NCI-H2081 (cell line): ENCODE measurements around the gene TYK2.

Experiments used
- DNase-seq, 2 experiments: peaks; one replicate each; lab custom pipeline; 2025; lab: John Stamatoyannopoulos, UW

TYK2 gene

DNA sequence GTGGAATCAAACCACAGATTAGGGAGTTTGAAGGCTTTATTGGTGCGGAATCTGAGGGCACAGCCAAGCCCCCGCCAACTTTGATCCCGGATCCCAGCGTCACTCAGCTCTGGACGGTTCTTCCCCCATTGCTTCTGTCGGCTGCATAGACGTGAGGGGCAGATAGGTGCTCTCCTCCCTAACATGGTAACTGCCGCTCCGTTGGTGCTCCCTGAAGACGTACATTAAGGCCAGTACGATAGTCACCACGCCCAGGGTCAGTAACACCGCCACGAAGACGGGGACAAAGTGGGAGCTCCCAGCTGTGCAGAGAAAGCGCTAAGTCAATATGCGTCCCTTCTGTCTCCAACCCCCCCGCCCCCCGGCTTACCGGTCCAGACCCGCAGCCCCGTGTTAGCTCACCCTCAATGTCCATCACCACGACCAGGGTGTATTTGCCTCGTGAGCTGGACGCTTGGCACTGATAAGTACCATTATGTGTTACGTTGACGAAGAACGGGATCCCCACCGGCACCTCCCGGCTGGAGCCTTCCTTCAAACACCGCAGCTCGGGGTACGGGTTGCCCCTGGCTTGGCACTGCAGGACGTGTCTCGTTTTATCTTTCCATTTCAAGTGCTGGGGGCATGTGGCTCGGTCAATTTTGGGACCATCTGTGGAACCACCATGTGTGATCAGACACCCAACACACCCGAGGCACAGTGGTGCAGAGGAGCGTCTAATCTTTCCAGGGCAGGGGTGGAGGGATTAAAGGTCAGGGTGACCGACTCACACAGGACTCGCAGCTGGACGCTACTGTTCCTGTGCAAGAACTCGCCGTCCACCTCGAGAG lies 46.4 kb downstream of the TYK2 start:
- DNase-seq: no peak

DNA sequence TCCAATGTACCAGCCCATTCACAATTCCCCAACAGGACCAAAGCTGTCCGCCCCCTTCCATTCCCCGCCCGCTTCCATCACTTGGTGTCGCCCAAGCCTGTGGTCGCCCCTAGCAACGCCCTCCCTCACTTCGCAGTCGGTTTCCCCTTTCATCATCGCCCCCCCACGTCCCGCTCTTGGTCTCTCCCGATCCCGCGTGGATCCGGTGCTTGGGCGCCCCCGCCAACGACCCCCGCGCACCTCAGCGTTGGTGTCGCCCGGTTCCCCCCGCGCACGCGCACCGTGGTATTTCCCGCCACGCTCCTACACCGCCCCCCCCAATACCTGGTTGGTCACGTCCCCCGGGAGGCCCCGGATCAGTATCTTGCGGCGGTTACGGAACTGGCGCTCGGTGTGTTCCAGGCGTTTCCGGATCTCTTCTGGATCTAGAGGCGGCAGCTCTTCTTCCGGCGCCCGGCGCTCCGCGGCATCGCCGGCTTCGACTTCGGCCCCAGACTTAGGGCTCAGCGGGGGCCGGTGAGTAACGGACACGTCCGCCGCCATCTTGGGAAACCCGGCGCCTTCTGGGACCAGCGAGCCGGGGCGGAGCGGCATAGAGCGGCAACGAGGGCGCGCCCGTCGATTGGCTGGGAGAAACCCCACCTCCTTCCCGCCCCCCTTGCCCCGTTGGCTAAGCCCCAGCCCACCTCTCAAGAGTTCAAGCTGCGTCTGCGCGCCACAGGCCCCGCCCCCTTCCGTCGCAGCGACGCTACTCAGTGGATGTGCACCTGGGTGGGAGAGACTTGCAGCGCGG lies 47.2 kb downstream of the TYK2 start, which contains the start of gene RAVER1:
Gene RAVER1 (minus strand): TSS at position 565 of the 793 bp plus-strand sequence. CDS start 22 bp downstream, at position 543.
- peak; percentile 97 for DNase-seq

DNA sequence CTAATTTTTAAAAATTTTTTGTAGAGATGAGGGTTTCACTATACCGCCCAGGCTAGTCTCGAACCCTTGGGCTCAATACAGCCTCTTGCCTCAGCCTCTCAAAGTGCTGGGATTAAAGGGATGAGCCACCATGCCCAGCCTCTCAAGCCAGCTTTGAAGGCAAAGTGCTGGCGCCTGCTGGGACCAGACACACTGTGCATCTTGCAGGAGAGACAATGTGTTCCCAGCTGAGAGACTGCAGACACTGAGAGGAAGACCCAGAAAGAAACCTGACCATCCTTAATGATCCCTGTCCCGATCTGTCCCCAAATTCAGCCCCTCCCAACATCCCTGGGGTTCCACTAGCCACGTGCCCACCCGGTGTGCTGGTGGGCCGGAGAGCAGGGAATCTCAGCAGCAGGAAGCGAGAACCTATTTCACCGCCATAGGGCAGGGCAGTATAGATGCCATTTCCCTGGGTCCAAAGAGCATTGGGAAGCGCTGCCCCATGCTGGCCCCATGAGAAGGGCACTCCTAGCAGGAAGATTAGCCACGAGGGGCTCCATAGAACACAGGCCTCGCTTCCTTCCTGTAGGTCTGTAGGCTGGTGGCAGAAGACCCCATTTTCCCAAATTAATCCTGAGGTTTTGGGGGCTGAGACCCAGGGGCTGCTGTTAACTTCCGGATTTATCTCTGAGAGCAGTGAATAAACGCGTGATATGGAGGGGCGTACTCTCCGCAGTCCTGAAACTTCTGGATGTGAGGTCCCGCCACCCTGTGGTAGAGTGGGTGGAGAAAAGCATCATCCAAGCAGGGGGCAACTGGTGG lies 48.0 kb downstream of the TYK2 start:
- DNase-seq: no peak

DNA sequence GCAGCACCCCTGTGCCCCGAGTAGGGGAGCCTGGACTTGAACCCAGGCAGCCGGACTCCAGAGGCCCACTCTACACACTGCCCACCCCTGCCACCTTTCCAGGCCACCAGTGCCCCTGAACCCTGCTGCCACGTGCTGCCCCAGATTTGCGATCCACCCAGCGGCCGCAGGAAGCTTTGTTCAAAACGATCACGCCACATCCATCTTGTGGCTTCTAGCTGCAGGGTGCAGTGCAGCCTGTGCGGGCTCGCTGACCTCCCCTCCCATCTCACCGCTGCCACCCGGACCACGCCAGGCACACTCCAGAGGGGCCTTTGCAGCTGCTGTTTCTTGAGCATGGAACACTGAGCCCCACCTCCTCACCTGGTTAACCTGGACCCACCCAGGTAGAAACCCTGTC lies 50.8 kb downstream of the TYK2 start:
- DNase-seq: no peak

DNA sequence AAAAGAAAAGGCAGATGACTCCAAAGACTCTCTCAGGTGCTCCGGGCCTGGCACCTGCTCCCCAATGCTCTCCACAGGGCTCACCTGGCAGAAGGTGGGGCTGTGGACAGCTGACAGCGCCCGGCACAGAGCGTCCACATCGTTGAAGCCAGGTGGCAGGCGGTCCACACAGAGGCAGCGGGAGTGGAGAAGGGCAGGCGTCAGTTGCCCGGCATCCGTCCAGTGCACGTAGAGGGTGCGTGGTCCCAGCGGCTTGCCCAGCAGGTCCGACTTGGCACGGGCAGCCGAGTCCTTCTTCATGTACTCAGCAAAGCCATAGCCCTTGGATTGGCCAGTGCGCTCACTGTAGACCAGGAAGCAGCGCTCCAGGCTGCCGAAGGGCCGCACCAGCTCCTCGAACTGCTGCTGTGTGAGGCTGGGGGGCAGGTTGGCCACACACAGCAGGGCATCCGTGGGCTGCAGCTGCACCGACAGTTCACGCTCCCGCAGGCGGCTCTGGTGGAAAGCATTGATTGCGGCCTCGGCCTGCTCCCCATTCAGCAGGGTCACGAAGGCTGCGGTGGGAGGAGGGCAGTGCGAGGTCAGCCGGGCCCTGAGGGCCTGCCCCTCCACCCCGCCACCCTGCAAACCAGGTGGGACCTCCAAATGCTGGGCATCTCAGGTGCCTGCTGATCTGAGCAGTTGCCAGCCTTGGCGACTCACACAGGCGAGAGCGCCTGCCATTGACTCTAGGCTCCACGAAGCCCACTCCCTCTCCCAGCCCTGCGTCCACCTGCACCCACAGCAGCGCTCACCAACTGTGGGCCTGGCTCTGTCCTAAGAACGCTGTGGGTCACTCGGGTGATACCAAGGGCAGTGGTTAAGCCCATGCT lies 51.6 kb downstream of the TYK2 start:
- DNase-seq: no peak

DNA sequence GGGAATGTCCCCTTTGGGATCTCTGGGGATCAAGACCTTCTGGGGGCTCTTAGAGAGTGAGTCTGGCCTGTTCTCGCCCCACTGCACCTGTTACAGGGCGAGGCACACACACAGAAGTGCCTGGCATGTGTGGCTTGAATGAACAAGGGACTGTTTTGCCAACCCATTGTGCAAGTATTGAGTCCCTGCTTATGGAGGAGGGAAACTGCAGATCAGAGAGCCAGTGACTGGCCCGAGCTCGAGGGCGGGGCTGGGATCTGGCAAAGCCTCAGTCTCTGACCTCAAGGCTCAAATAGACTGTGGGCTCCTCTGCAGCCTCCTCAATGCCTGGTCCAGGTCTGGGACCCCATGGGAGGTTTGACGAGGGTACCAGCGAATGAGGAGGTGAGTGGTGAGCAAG lies 52.6 kb downstream of the TYK2 start:
- no peak for DNase-seq

DNA sequence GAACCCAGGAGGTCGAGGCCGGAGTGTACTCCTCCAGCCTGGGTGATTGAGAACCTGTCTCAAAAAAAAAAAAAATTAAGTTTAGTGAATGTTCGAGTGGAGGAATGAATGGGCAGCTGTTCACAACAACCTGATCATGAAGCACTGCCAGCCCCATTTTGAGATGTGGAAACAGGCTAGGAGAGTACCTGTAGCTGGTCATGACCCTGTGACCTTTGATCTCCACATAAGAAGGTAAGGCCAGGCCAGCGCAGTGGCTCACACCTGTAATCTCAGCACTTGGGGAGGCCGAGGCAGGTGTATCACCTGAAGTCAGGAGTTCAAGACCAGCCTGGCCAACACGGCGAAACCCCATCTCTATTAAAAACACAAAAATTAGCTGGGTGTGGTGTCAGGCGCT lies 54.6 kb downstream of the TYK2 start:
- no peak for DNase-seq

DNA sequence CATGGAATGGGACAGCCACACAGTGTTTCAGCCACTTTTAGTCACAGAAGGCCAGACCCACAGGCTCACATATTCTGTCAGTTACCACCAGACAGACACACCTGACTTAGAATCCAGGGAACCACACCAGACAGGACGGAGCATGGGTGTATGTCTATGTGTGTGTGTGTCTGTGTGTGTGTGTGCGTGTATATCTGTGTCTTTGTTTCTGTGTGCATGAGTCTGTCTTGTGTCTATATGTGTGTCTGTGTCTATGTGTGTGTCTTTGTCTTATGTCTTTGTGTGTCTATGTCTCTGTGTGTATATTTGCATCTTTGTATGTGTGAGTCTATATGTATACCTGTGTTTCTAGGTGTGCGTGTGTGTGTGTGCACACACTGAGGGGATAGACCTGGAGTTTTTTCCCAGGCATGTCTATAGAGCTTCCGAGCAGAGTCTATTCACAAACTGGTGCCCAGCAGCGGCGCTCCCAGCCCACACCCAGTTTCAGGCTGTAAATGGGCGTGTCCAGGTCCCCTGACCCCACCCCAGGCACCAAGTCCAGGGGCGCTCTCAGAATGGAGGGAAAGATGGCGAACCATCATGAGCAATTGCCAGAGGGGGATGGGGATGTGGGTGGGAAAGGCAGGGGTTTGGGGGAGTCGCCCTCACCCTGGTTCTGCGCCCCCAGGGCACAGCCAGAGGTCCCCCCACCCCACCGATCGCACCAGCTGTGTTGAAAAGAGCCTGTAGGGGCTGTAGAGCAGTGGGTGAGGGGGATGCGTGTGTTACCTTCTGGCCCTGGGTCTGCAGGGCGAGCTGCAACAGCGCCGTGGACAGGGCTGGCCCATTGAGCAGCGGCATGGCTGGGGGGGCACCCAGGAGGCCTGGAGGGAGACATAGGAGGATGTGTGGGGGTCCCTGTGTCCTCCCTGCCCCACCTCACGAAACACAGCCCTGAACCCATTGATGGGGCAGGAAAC lies 58.2 kb downstream of the TYK2 start:
- DNase-seq: no peak

DNA sequence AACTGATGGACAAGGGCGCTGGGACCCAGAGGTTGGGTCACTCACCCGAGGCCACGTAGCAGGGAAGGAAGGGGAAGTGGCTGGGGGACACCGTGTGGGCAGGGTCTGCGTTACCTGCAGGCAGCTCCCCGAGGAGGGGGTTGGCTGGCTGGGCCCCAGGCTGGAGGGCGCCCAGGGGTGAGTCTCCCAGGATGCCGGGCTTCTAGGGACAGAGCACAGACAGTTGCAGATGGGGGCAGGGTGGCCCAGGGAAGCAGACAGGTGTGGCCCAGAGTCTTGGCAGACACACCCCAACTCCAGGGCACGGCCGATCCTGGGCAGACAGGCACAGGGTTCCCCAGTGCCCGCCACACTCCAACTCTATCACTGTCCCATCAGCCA lies 59.0 kb downstream of the TYK2 start:
- no peak for DNase-seq

DNA sequence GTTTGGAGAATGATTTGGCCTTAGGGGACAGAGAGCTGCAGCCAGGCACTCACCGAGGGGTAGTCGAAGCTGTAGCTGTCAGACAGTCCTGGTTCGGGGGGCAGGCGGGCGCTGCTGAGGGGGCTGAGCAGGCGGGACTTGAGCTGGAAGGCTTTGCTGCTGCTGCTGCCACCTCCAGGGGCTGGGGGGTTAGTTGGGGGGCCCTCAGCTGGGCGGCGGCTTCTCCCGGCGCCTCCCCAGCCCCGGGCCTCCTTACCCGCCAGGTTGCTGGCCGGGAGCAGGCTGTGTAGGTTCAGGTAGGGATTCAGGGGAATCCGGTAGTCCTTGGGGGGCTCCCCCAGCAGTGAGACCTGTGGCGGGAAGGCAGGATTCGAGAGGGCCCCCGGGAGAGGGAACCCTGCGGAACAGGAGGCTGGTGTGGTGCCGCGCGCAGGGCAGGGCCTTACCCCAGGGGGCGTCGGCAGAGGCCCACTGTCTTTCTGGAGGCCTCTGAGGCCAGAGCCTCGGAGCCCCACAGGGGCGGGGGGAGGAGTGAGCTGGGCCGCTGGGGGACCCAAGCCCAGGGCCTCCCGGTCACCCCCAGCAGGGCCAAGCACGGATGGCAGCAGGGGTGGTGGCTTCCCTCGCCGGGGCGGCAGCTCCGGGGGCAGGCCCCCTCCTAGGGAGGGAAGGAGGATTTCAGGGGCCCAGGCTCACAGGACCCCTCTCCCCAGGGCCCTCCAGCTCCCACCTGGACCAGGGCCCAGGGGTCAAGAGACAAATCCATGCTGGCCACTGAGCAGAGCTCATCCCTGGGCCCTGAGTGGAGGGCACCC lies 59.6 kb downstream of the TYK2 start:
- DNase-seq: no peak

DNA sequence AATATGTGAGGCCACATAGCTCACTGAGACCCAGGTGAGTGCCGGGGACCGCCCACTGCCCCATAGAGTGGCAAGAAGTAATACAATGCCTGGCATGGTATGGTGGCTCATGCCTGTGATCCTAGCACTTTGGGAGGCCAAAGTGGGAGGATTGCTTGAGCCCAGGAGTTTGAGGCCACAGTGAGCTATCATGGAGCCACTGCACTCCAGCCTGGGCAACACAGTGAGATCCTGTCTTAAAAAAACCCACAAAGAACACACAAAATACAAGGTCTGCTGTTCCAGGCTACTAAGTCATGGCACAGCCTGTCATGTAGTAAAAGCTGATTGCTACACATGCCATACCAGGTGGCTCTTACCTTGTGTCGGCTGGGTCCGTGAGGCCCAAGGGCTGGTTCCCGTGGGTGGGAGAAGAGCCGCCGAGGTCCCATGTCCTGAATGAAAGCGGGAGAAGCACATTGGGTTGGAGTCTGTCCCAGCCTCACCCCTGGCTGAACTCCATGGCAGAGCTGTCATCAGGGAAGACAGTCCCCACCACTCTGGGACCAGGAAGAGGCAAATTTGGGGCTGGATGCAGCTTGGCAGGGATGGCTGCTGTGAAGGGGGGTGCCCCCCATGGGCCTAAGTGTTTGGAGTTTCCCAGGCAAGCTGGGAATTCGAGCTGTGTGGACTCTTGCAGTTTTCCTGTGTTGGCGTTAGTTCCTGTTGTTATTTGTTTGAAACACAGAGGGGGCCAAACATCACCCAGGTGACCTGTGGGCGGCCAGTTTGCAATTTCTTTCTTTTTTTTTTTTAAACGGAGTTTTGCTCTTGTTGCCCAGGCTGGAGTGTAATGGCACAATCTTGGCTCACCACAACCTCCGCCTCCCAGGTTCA lies 61.3 kb downstream of the TYK2 start:
- DNase-seq: no peak

DNA sequence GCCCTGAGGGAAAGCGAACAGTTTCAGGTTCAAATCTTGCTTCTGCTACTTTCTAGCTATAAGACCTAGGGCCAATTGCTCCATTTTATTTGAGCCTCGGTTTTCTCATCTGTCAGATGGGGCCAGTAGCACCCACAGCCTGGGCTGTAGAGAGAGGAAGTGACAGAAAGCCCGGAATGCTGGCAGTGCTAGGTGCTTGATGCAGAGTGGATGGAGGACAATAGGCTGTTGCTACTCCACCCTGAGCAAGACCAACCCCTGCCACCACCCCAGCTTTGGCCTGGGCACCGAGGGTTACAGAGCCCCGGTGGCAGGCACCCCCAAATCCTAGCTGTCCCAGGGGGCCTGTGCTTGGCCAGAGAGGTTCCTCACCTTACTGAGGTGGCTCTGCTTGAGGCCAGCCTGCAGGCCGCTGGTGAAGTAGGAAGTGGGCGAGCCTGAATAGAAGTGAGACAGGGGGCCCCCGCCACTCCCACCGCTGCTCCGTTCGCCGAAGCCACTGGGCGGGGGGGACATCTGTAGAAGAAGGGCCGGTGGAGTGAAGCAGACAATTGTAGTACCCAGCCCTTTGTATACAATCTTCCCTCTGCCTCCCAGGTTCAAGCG lies 62.4 kb downstream of the TYK2 start:
- DNase-seq: no peak

DNA sequence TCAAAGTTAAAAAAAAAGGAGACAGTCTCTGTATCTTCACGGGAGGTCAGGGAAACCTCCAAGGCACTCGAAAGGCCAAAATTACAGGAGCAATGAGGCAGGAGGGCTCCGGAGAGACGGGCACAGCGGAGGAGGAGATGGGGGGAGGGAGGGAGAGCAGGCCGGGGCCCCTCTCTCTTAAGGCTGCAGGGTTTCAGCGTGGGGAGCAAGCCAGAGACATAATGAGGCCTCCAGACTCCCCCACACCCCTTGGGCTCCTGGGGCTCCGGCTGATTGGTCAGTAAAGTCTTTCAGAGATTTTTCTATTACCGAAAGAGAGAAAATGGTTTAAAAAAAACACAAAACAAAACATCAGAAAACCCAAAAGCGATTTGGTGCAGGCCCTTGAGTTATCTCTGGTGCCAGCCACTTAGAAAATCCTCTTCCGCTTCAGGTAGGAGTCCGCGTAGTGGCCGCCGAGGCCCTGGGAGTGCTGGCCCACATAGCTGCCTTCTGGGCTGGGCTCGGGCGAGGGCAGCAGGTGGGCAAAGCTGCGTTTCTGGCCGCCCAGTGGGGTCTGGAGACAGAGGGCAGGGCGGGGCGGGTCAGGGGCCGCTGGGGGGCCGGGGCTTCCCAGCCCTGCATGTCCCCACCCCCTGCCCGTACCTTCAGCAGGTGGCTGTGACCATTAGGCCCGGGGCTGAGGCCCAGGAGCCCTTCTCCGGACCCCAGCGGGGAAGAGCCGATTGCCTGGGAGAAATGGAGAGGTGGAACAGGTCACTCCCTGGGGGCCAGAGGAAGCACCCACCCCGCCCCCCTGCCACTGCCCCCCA lies 63.1 kb downstream of the TYK2 start:
- DNase-seq: no peak

DNA sequence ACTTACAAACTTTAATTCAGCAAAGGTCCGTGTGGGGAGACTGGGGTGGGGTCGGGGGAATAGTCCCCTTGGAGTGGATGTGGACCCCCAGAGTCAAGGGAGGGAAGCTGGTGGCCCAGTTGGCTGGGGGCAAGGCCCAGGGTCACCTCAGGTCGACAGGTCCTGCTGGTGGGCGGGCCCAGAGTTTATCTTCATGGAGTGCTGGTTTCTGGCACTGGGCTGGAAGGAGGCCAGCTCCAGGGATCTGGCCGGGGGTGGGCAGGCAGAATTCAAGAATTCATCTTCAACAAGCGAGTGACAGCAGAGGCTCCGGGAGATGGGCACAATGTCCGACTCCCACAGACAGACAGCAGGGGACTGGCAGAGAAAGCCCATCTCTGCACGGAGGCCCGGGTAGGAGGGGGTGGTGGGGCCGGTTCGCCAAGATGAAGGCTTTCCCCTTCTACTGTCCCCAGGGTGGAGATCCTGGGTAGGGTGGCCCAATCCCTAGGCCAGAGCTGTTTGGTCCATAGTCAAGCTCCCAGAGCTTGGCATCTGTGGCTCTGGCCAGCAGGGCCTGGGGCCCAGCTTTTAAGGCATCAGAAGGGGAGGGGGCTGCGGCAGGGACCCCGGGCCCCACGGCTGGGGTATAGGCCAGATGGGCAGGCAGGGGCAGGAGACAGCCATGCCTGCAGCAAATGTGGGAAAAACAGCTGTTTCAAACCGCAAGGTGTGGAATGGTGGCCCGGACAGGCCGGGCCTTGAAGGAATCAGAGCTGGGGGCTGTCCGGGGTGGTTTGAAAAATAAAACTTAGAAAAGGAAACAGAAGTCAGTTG lies 63.9 kb downstream of the TYK2 start:
- no peak for DNase-seq

DNA sequence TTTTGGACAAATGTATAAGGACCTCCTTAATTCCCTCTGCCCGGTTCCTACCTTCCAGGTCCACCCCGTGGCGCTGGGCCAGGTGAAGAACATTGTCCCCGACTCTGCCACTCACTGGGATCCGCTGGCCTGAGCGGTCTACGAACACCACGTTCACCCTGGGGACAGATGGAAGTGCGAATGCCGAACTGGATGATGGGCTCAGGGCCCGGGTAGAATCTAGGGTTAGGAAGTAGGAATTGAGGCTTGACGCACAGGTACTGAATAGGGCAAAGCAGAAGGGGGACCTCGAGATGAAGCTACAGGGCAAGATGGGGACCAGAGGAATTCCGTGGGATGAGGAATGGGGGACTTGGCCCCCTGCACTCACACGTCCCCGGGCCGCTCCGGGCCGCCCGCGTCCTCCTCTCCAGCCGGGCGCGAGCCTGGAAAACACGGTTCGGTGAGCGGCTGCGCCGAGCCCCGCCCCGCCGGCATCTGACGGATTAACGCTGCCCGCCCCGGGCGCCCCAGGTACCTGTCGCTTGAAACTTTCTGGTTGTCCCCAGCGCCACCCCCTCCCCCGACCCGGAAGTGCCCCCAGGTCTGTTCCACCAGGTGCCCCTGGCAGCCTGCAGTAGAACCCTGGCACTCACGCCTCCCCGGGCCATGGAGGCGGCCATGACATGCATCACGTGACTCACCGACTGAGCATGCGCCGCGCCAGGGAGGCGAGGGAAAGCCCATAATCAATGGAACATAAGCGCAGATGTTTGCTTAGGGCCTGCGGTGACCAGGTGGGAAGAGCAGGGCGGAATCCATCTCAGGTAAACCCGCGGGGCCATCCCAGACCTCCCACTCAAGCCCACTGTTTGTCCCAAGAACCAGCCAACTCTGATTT lies 64.8 kb downstream of the TYK2 start, which contains the start of gene FDX2:
Gene FDX2 (minus strand): TSS at position 681 of the 880 bp plus-strand sequence. CDS start 19 bp downstream, at position 662.
- peak; percentile 91 to 93 for DNase-seq
